Activated CD8-positive, alpha-beta memory T cell treated with anti-CD3 and anti-CD28 coated beads, Interleukin-2, amount 50 U/mL, for 24 hours (primary cell): Measurements from ENCODE around the gene IL18RAP.

Experiments used
- DNase-seq: peaks from one replicate; pipeline ENCODE4 v3.0.0-alpha.2; 2020; ENCODE audit errors: extremely low read depth

Gene IL18RAP

DNA sequence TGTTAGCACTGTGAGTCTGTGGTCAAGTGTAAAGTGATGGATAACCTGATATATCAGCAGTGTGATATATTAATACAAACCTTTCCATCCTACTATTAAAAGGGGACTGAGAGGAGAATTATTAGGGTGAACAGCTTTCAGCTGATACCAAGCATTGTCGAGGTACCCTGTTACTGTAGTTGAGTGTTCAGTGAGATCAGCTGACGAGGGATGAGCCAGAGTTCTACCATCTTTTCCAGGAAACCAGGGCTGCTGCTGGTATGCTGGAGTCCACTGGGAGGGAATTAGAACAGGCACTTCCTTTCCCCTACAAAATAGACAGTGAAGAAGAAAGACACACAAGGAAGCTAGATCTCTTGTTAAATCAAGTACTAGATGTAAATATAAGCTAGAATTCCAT is 408 bp downstream of the IL18RAP start:
- DNase-seq, result no peak

DNA sequence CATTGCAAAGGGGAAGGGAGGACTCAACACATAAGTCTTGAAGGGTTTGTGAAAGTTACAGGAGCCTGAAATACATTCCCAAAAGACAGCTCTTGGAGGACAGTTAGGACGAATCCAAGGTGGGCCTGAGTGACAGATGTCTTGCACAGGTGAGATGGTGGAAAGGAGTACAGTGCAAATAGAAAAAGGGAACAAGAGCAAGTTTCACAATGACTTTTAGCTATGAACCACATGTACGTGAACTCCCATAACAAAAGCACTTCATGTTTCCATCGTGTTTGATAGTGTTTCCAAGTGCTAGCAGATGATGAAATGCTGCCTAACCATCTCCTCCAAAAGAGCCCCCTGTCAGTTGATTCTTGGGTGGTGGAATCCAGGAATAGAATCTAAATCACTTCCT is 1.8 kb downstream of the IL18RAP start:
- no peak for DNase-seq

DNA sequence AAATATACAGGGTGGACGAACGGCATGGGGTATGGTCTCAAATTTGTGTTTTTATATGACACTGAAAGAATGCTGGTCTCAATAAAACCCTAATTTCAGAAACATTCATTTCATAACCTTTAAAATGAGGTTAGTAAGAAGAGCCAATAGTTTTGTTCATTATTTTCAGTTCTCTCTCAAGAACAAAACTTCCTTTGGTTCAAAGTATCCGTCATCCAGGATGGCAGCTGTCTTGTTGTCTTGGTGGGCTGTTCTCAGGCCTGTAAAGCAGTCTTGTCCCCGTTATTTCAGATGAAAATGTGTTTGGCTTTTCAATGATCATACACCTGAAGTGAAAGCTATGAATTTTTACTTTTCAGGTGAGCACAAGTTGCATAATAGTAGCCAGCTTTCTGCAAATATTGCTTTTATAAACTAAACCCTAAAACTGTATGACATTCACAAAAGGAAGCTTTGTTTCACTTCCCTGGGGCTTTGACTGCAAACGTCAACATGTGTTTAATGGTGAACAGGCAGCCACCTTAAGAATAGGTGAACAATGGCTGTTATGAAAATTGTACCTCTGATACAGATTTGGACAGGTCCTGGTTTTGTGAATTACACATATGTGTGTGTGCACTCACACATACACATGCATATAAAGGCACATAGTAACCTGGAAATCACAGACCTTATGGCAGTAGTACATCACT is 2.6 kb downstream of the IL18RAP start:
- DNase-seq, result no peak

DNA sequence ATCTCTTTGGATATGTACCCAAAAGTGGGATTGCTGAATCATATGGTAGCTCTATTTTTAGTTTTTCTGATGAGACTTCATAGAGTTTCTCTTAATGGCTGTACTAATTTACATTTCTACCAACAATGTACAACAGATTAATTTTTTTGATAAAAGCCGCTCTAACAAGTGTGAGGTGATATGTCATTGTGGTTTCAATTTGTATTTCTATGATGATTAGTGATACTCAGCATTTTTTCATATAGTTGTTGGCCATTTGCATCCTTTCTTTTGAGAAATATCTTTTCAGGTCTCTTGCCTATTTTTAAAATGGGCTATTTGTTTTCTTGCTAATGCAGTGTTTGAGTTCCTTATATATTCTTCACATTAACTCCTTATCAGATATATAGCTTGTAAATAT is 4.3 kb downstream of the IL18RAP start:
- DNase-seq, result no peak

DNA sequence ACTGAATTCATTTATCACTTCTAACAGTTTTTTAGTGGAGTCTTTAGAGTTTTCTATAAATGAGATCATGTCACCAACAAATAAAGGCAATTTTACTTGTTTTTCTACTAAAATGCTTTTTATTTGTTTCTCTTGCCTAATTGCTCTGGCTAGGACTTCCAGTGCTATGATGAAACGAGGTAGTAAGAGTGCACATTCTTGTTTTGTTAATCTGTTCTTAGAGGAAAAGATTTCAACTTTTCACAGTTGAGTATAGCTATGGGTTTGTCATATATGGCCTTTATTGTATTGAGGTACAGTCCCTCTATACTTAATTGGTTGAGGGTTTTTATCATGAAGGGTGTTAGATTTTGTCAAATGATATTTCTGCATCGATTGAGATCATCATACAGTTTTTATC is 5.6 kb downstream of the IL18RAP start:
- no peak for DNase-seq

DNA sequence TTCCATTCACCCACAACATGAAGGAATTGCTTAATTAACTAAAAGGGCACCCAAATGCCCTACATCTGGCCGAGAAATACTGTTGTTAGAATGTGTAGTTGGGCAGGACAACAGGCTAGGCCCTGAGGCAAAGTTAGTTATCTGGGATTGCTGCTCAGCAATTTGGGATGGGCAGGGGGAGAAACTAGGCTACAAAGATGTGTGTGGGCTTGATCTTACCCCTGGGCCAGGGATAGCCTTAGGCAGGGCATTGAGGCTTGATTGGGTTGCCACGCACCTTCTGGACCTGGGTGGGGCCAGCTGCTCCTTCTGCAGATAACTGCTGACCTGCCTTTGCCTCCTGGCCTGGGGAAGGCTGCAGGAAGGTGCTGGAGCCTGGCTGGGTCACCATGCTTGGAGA is 9.4 kb downstream of the IL18RAP start:
- DNase-seq, result no peak

DNA sequence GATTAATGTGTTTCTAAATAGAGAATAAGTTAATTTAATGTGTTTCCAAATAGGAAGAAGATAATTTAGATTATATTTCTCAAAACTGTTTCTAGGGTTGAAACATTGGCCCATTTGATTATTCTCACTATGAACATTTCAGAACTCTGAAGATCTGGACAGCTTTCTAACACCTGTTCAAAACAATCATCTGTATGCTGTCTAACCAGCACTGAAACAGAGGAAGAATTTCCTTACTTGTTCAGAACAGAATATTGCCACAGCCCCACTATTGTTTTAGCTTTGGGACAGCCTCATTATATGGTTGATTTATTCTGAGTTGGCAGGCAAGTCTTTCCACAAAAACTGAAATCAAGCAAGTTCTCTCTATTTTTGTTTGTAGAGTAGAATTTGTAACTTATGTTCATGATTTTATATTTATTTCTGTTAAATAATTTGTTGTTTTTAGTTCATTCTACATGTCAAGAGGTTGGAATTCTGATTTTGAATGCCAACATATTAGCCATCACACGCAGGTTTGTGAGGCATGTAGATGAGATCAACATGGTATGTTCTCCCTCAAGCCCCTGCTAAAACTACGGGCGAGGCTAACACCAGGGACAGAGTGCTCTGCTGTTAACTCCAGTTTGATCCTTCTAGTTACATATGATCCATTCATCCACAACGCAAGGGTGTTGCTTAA is 11.2 kb downstream of the IL18RAP start:
- no peak for DNase-seq

DNA sequence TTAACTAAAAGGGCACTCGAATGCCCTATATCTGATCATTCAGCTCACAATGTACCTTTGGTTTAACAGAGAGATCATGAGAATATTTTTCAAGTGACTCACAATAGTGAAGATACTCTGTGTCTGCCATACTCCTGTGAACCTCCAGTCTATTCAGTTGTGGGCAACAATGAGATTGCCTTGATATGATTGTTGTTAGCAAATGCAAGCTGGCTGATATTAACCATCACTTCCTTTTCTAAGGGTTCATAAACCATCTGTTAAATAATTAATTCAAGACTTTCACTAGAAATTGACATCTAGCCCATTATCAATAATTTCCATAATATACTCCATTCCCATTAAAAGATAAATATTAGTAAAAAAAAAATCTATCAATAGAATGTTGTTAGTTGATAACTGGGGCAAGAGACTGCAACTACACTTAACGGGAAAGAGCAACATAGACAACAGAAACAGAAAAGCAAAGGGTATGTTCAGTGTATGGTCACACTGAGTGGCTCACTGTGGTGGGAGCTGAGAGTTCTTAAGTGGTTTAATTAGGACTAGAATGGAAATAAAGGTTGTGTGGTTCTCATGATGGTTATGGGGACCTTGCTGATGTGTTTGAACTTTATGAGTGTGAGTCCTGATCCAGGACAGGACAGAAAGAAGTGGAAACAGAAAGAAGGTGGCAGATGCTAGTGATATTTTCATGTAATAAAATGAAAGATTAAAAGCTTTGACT is 11.9 kb downstream of the IL18RAP start:
- DNase-seq, result no peak

DNA sequence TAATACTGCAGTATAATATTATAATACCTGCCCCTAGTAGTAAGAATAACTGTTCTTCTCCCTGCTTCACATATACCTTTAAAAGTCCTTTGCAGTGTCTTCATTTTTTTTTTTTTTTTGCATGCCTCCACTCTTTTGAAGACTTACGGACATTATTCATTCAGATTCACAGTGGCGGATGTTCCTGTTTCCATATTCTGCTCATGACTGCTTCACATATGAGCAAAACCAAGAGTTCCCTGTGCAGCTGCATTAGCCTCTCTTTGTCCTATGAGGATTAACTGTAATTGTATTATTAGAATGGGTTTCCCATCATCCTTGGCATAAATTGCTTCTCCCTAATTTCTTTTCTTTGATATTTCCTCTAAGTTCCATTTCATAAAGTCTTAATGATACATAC is 12.8 kb downstream of the IL18RAP start:
- DNase-seq, result no peak

DNA sequence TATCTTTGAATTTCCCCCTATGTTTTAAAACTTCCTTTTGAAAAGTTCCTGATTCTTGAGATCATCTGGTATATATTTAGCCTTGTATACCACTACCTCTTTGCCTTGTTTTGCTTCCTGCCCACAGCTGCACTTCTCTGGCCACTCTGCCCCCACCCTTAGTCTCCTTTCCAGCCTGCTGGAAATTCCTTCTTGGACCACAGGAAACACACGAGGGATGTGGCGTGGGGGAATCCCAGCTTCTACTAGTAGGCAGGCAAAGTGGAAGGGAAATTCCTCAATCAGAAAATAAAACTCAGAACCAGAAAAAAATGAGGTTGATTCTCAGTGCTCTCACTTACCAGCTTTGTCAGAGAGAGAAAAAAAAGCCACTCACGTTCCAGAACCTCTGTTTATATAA is 13.4 kb downstream of the IL18RAP start:
- DNase-seq, result no peak

DNA sequence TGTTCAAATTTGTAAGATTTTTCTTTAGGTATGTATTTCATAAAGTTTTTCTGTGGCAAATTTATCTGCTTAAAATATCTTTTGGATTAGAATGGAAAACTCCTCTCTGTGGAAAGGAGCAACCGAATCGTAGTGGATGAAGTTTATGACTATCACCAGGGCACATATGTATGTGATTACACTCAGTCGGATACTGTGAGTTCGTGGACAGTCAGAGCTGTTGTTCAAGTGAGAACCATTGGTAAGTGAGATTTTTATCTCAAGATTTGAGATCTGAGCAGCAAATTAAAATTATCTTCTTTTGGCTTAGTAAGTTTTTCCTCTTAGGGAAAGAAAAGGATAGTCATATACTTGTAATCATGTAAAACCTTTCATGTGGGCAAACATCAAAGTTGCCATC is 14.2 kb downstream of the IL18RAP start:
- no peak for DNase-seq

DNA sequence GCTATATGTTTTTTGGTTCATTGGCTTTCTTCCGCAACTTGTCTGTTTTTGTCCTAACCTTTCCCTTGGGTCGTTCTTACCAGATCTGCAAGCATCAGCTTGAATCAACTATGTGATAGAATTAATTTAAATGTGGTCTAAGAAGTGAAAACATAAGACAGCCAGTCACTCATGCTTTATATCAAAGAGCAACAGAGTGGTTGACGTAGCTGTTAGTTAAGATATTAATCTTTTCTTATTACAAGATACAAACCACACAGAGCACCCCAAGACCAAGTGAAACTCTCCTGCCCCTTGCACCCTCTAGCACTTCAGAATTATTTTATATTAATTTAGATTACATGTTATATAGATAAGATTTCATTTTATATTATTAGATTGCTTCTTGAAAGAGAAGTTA is 15.2 kb downstream of the IL18RAP start:
- DNase-seq, result no peak

DNA sequence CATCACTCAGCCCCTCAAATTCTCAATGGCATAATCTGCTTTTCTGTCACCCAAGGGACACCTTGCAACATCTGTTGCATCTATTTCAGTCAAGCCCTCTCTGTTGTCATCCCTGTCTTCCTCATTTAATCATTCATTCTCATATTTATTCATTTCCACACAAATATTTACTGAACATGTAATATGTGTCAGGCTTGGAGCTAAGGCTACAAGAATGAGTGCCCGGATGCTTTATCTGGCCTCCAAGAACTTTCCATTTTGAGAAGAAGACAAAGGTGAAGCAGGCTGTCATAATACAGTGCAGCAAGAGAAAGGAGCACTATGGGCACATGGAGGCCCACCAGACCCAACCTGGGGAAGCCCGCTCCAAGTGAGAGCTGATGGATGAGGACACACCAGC is 15.6 kb downstream of the IL18RAP start:
- DNase-seq, result no peak

DNA sequence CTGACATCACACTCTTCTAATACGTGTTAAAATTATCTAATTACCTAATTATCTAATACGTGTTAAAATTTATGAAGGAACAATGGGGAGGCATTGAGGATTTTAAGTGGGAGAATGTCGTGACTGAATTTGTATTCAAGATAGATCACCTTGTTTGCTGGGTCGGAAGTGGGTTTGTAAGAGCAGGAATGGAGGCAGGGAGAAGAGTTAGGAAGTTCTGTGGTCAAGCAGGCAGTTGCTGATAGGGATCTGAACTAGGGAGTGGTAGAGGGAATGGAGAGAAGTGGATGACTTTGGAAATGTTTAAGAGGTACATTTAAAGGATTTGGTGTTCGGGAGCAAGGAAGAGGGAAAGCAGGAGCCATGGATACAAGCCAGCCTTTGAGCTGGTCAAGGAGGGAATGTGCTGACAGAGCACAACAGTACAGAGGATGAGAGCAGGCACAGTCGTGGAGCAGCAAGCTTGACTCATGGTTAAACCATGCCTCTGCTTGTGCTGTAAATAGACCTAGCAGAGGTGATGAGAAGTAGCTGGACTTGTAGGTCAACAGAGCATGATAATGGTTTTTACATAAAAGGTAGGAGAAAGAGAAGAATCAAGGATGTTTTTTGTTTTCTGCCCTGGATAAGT is 16.2 kb downstream of the IL18RAP start:
- DNase-seq, result no peak

DNA sequence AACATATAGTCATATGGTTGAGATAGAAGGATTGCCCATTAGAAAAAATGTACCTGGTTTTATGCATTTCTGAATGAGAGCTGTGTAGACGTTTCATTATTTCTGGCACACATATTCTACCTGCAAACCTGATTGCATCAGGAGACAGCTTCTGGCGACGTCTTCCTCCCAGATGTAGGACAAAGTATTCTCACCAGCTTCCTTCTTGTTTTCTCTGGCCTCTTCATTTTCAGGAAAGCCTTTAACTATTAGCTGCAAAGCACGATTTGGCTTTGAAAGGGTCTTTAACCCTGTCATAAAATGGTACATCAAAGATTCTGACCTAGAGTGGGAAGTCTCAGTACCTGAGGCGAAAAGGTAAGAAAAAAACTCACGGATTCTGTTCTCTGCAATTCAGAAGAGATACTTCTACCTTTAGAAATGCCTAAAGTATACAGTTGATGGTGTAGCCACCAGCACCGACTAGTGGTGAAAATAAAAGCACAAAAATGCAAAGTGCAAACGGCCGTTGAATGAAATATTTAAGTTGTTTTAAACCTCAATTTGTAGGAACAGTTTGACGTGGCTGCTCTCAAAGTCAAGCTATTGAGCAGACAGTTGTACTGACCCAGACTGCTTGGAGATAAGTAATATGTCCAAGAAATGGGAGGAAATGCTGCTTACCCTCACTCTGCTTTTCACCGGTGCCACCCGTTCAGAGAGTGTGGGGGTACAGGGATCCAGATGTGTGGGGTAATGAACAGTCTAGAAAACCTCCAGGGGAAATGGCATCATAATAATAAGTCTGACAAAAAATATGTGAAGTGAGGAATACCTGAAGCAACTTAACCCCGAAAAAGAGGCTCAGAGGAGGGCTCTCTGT is 20.2 kb downstream of the IL18RAP start:
- peak; percentile 12 for DNase-seq

DNA sequence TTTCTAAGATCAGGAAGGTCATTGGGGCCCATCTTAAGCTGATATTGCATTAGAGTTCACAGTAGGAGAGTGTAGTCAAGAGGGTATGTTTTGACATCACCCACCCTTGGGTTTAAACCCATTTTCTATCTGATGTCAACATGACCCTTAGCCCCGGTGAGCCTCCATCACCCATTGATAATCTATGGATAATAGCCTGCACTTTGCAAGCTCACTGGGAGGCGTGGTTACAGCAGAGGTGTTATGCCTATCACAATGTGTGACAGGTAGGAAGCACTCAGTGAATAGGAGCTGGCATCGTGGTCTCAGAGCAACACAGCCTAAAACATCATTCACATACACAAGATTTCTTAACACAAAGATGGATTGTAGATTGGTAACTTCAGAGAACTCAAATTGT is 21.3 kb downstream of the IL18RAP start:
- no peak for DNase-seq

DNA sequence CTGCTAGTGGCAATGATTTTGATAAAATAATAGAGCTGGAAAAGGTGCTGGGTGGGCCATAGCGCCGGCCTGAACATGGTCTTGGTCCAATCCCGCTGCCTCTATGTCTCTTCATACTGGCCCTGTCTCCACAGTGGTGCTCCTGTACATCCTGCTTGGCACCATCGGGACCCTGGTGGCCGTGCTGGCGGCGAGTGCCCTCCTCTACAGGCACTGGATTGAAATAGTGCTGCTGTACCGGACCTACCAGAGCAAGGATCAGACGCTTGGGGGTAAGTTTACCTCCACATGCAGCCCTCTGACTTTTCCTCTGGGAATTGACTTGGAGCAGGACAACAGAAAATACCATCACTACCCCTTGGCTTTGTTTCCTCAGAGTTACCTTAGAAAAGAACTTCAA is 24.0 kb downstream of the IL18RAP start:
- no peak for DNase-seq

DNA sequence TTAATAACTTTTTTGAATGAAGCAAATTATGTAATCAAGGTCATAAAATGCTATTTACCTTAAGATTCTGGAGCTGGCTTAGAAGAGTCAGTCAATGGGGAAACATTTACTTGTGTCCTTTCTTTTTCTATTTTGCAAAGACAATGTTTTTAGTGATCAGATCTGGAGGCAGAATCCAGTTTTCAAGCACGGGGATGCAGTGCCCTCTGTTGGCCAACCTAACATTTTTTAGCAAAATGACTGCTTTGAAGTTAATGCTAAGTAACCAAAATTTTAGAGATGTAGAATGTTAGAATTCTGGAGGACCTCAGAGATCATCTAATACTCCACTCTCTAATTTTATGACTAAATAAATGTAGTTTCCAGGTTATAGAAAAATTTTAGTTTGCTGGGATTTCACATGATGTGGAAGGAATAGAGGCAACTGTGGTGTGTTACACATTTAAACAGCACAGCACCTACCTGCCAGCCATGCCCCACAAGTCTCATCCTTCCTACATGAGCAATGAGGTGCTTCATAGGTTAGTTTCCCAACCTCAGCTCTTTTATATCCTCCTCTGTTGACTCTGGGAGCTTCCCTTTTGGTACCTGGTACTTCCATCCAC is 26.5 kb downstream of the IL18RAP start:
- DNase-seq, result no peak

DNA sequence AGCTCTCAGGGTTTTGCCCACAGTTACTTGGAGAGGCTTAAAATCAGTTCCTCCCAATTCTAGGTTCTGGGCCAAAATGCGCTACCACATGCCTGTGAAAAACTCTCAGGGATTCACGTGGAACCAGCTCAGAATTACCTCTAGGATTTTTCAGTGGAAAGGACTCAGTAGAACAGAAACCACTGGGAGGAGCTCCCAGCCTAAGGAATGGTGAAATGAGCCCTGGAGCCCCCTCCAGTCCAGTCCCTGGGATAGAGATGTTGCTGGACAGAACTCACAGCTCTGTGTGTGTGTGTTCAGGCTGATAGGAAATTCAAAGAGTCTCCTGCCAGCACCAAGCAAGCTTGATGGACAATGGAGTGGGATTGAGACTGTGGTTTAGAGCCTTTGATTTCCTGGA is 29.0 kb downstream of the IL18RAP start:
- DNase-seq, result no peak

DNA sequence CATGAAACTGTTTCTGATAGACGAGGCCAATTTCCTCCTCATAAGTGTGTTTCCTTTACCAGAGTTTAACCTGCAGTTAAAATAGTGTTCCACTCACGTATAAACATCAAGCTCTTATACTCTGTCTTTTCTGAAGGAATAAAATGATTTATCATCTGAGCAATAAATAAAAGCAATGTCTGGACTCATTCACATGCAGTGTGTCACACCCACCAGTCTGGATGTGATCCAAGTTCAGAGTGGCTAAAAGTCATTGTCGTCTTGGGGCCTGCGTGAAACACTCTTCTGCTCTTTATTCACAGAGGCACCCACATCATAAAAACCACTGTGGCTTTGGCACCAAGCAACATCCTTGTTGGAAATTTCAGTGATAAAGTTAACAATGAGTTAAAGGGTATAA is 30.5 kb downstream of the IL18RAP start:
- DNase-seq, result no peak

DNA sequence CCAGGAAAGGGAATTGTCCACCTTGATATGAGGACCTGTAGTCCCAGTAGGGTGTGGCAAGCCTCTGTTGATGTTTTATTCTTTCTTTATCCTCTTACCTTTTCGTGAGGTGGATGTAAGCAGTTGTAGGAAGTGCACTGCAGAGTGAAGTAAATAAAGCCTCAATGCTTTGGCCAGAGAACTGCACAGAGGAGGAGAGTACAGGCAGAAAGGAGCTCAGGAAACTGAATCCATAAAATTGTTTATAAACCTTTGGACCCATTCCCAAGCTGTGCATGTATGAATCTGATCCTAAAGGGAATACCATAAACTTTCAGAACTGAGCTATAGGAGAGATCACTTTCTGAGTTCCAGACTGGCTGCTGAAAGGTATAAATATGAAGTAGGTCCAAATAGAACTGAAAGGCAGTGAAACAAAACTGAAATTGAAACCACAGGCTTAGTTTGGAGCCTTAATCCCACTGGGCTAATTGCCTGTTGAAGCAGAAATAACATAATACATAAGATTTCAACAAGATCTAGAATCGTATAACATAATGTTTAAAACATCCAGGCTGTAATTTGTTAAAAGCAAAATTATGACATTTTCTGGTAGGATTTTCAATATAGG is 32.2 kb downstream of the IL18RAP start:
- DNase-seq, result no peak
